ENCODE results near the gene DOLK. TPM values are rescaled to one million over a fixed set of nuclear protein-coding genes. Genes with fewer than 3 reads are reported as not detected.

Gene DOLK
- total RNA-seq, 1 experiment from 2014 or later: 12.0 TPM

DNA sequence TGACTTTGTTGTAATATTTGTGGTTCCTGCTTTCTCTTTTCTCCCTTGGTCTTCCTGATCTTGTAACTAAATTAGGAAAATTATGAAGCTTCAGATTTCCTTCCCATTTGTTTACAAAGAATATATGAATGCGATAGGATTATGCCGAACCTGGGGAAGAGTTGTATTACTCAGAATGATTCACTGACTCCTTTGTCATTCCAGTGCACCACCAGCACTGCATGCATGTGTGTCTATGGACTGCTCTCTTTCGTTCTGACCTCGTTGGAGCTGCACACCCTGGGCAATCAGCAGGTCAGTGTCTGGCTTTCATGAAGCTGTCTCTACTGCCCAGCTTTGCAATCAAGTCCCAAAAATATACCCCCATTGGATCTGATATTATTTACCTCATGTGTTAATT is 25.6 kb upstream of the DOLK start:
- 0 out of 2 replicates have a peak, but pooled peaks cover 7% of the 10 kb centered on the region for H4K20me1 ChIP-seq (ENCODE audit: insufficient read depth)
- DNase-seq (ENCODE audit: low read depth, low spot score) (no peak), ATAC-seq (no peak)
- H3K4me3 ChIP-seq (replicated peaks in 1 of 2; ENCODE audit: low read depth in 1 of 2, low read length in 2 of 2): no peak overlapping the region
- intact Hi-C loops (cut with micrococcal nuclease): loop anchor here (5.0 kb wide), 1 partner anchor 44 kb away; no protein-coding TSS in a partner anchor
- no peak overlapping the region for H3K27ac ChIP-seq (ENCODE audit: low read depth, low read length)
- H3K9me2 ChIP-seq (ENCODE audit: insufficient read depth): no peaks in the 10 kb centered on the region
- ChIA-PET CTCF (interaction anchor here (0.6 to 1.6 kb wide), 2 partner anchors 154 to 650 kb away, joined by 3 read pairs; partner anchors contain the start of gene ENDOG), RAD21 (ENCODE audit: low non-redundant PET in 1 of 2, low total read pairs in 2 of 2, uncharacterized antibody in 2 of 2, unreplicated experiment in 2 of 2) (no interaction called here), POLR2A (no interaction called here)
- H2AFZ ChIP-seq (ENCODE audit: low read depth, low read length, poor library complexity, severe bottlenecking): no peak overlapping the region
- H3K4me1 ChIP-seq (ENCODE audit: control insufficient read depth in 1 of 2, insufficient read depth in 2 of 2, low read length in 2 of 2): no peaks in the 10 kb centered on the region
- no peak for TF ChIP-seq YY1 (IDR thresholded peaks at IDR 0.05; ENCODE audit: extremely low read depth, insufficient replicate concordance, low read depth, low read length)
- no peak for TF ChIP-seq SRF (IDR thresholded peaks at IDR 0.05; ENCODE audit: low read depth)
- TF ChIP-seq POLR2A (IDR thresholded peaks at IDR 0.05; ENCODE audit: borderline replicate concordance, extremely low read depth, insufficient read depth, insufficient read length): no peak
- TF ChIP-seq REST (IDR thresholded peaks at IDR 0.05; ENCODE audit: low read depth): no peak
- TF ChIP-seq EZH2phosphoT487 (IDR thresholded peaks at IDR 0.05; ENCODE audit: borderline replicate concordance): no peak
- no peak for TF ChIP-seq RAD21 (IDR thresholded peaks at IDR 0.05; ENCODE audit: low read depth)
- TF ChIP-seq TCF7L2 (IDR thresholded peaks at IDR 0.05; ENCODE audit: borderline replicate concordance, extremely low read depth, insufficient read depth, insufficient read length): no peak
- TF ChIP-seq ZNF274 (IDR thresholded peaks at IDR 0.05; ENCODE audit: low read depth, low read length): no peak
- TF ChIP-seq, protein P1, sequence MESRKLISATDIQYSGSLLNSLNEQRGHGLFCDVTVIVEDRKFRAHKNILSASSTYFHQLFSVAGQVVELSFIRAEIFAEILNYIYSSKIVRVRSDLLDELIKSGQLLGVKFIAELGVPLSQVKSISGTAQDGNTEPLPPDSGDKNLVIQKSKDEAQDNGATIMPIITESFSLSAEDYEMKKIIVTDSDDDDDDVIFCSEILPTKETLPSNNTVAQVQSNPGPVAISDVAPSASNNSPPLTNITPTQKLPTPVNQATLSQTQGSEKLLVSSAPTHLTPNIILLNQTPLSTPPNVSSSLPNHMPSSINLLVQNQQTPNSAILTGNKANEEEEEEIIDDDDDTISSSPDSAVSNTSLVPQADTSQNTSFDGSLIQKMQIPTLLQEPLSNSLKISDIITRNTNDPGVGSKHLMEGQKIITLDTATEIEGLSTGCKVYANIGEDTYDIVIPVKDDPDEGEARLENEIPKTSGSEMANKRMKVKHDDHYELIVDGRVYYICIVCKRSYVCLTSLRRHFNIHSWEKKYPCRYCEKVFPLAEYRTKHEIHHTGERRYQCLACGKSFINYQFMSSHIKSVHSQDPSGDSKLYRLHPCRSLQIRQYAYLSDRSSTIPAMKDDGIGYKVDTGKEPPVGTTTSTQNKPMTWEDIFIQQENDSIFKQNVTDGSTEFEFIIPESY (IDR thresholded peaks at IDR 0.05; ENCODE audit: extremely low read depth, insufficient replicate concordance, low read length): no peak
- TF ChIP-seq SP1 (IDR thresholded peaks at IDR 0.05; ENCODE audit: low read depth): no peak
- TF ChIP-seq, protein P2, sequence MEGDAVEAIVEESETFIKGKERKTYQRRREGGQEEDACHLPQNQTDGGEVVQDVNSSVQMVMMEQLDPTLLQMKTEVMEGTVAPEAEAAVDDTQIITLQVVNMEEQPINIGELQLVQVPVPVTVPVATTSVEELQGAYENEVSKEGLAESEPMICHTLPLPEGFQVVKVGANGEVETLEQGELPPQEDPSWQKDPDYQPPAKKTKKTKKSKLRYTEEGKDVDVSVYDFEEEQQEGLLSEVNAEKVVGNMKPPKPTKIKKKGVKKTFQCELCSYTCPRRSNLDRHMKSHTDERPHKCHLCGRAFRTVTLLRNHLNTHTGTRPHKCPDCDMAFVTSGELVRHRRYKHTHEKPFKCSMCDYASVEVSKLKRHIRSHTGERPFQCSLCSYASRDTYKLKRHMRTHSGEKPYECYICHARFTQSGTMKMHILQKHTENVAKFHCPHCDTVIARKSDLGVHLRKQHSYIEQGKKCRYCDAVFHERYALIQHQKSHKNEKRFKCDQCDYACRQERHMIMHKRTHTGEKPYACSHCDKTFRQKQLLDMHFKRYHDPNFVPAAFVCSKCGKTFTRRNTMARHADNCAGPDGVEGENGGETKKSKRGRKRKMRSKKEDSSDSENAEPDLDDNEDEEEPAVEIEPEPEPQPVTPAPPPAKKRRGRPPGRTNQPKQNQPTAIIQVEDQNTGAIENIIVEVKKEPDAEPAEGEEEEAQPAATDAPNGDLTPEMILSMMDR (IDR thresholded peaks at IDR 0.05 in 2 of 3, conservative IDR thresholded peaks at IDR 0.05 in 1 of 3; ENCODE audit: borderline replicate concordance in 1 of 3, insufficient read depth in 1 of 3, low read depth in 2 of 3, low read length in 2 of 3): no peak
- H3K79me2 ChIP-seq (ENCODE audit: insufficient read depth, low read length): peaks cover 8% of the 10 kb centered on the region; the same call in 1 of the 2 replicates
- H3K9ac ChIP-seq (ENCODE audit: low read length): no peak overlapping the region
- H3K9me3 ChIP-seq (ENCODE audit: control insufficient read depth in 1 of 2, insufficient read depth in 1 of 2, low read depth in 1 of 2, low read length in 2 of 2): no peaks in the 10 kb centered on the region
- no TSS peak for BruUV-seq (replicated peaks)
- H3K27me3 ChIP-seq (ENCODE audit: insufficient read depth, low read length): no peaks in the 10 kb centered on the region
- H3K4me2 ChIP-seq (ENCODE audit: low read length): no peak overlapping the region
- H3K36me3 ChIP-seq (ENCODE audit: control insufficient read depth in 1 of 2, insufficient read depth in 2 of 2, low read length in 2 of 2): peaks cover 52 to 66% of the 10 kb centered on the region in 2 experiments
